HG03442 (cell line): Measurements from ENCODE around the gene SASS6.
A peak's percentile ranks its signal among the peaks of the same experiment; 100 is the strongest.

ENCODE experiments used
- ATAC-seq: cut with Tn5 transposase; IDR thresholded peaks from one replicate; pipeline ENCODE4 v1.9.1; 2021; ENCODE audit warnings: mild to moderate bottlenecking, moderate library complexity; ENCODE audit not compliant: unreplicated experiment

Gene SASS6

GRCh38 chr1:100115524-100115923 lies 17.2 kb downstream of the SASS6 start:
- no peak for ATAC-seq

- no peak for ATAC-seq
These were observed 23.1 kb downstream of the SASS6 start for GRCh38 chr1:100109554-100110066.

GRCh38 chr1:100107696-100108095 lies 25.0 kb downstream of the SASS6 start:
- ATAC-seq = no peak

DNA sequence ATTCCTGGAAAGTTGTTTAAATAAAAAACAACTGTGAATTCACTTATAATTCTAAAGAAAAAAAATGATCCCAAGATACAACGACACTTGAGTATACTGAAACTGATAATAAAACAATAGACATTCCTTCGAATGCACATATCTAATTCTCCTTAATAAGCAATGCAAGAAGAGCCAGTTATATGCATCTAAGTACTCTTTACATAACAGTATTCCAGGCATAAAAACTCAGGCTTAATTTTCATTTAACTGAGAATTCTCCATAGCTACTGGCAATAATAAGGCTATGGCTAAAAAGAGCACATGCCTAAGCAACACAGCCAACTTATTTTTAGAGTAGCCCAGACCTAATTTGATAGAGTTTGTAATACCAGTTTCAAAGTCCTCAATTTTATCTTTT lies 31.2 kb downstream of the SASS6 start:
- no peak for ATAC-seq

DNA sequence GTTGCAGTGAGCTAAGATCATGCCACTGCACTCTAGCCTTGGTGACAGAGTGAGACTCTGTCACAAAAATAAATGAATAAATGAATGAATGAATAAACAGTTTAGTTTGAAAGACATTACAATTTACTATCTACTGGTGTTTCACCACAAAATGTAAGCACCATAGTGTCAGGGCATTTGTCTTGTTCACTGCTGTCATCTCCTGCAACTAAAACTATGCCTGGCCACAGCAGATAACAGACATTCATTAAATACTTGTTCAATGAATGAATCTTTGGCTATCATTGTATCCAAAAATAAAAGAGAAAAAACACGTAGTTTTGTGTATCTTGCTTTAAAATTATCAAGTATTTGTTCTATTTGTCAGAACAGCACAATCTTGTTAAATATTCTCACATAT lies 32.5 kb downstream of the SASS6 start:
- no peak for ATAC-seq

DNA sequence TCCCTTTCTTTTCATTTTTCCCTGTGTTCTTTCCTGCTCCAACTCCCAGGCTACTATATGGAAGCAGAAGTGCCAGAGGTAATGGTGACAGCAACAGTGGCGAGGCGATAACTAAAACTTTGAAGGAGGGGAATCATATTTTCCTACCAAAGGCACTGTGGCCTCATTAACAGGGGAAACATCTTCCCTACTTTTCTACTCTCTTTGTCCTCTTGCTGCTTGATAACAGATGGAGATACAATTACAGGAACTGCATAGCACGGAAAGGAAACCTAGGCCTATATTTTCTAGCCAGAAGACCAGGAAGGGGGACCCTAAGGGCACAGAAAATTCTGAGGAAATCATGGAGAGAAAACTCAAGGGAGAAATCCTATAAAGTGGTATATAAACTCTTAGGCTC lies 42.3 kb downstream of the SASS6 start:
- no peak for ATAC-seq

GRCh38 chr1:100089082-100089481 lies 43.6 kb downstream of the SASS6 start:
- no peak for ATAC-seq

GRCh38 chr1:100087396-100087795 lies 45.3 kb downstream of the SASS6 start:
- no peak for ATAC-seq

- no peak for ATAC-seq
These were observed 52.4 kb downstream of the SASS6 start for GRCh38 chr1:100080331-100080730.

GRCh38 chr1:100077531-100077930 lies 55.2 kb downstream of the SASS6 start:
- ATAC-seq = peak; percentile 65

- peak; percentile 76 for ATAC-seq
These were observed 56.0 kb downstream of the SASS6 start for GRCh38 chr1:100076744-100077143.

DNA sequence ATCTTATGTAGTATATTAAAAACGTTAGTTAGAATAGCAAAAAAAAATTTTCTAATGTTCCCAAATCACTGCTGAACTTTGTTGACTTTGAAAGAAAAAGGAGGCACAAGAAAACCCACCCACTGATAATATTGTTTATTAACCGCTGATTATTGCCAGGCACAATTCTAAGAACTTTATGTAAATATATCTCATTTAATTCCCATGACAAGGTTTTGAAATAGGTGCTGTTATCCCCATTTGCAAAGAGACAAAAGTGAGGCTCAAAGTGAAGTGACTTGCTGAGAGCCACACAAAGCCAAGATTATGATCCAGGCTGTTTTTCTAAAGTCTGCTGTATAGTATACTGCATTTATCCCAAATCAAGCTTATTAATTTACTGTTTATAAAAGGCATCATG lies 56.4 kb downstream of the SASS6 start:
- no peak for ATAC-seq

- peak; percentile 55 for ATAC-seq
These were observed 57.0 kb downstream of the SASS6 start for GRCh38 chr1:100075773-100076172.

- no peak for ATAC-seq
These were observed 57.9 kb downstream of the SASS6 start for GRCh38 chr1:100074604-100075395.

DNA sequence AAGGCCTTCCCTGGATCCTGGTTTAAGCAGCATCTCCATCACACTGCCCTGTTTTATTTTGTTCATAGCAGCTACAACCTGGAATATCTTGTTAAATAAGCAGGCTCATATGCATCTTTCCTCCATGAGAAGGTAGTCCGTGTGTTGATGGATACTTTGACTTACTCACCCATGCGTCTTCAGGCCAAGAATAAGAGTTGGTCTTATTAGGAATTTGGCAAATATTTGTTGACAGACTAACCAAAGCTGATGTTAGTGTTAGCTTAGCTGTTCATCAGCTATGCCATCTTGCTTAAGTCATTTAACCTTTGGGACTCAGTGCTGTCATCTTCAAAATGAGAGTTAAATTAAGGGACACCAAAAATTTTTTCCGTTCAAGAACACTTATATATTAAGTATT lies 59.2 kb downstream of the SASS6 start:
- ATAC-seq = no peak

DNA sequence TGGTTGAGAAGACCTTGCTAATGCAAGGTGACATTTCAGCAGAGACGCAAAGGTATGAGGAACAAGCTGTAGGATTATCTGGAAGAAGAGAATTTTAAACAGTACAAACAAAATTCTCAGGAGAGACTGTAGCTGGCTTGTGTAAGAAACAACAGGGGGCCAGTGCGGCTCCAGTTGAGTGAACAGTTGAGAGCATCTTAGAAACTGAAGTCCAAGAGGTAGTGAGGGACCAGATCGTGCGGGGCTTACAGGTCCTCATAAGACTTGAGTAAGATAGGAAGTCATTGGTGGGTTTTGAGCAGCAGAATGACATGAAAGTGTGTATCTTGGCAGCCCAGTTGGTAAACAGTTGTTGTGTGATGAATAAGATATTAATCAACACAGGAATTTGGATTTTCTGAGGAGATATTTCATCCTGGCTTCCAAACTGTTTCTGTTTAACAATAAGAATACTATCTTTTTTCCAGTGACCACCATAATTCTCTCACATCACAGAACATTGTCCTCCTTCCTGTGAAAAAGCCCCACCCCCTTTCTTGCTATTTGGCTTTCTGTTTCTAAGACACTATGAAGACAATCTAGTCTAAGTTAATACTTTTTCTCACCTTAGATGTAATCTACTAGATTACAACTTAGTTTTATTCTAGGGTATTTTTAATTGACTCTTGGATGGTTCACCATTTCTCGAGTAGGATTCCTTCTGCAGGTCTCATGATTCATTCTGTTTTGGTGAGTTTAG lies 62.4 kb downstream of the SASS6 start:
- no peak for ATAC-seq

- ATAC-seq = no peak
These were observed 66.8 kb downstream of the SASS6 start for GRCh38 chr1:100065969-100066227.

- ATAC-seq = no peak
These were observed 67.4 kb downstream of the SASS6 start for GRCh38 chr1:100065183-100065968.

DNA sequence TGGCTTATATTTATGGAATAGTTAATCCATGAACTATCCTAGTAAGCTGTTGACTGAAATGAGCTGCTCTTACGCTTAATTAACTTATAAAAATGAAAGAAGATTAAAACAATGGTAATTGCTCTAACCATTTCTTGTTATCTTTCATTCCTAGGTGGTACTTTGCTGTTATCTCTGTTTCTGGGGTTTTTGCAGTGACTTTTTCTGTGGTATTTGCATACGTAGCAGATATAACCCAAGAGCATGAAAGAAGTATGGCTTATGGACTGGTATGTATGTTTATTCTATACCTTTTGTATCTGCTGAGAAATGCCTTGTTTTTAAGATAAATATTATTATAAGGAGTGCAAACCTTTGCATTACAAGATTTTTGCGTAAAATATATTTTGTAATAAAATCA lies 71.0 kb downstream of the SASS6 start:
- ATAC-seq = no peak

GRCh38 chr1:100053727-100054126 lies 79.0 kb downstream of the SASS6 start:
- no peak for ATAC-seq

DNA sequence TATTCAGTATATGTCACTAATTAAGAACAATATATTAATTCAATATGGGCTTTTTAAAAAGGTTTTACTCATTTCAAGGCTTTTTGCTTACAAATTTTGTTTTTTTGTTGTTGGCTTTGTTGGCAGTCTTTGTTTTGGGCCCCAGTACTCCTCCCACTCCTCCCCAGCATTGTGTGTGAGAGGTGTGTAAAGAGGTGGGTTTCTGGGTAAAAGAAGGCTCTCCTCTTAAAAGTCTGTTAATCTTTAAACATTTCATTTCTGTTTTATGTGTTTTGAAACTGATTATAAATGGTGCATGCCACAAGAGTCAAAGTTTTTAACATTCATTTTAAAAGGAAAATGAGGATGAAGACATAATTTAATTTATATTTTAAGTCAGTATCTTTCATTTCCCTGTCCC lies 79.6 kb downstream of the SASS6 start:
- no peak for ATAC-seq

DNA sequence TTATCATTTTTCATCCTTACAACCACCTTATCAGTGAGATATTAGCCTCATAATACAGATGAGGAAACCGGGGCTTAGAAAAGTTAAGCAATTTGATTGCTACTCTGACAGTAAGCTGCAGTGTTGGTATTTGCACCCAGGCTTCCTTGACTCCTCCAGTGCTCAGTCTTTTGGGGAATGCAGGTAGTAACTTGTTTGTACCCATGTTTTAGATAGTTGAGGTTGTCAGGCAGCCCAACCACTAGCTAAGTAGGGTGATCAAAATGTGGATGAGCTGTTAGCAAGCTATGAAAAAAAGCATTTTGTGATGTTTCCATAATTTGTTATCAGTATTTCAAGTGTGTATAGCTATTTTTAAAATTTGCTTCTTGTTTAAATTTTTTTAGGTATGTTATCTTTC lies 80.8 kb downstream of the SASS6 start:
- ATAC-seq = no peak
